Peyer's patch (tissue), 4 donors: Measurements from ENCODE around the gene GFER. TPM values are rescaled to one million over a fixed set of nuclear protein-coding genes. Genes with fewer than 3 reads are reported as not detected.
"Not testable (repeated sequence)": the region's sequence is repeated elsewhere in the genome, so short reads cannot be mapped to it uniquely, and the experiment has no call there.

ENCODE experiments used
- DNase-seq, 3 donors: peaks; one replicate each; pipeline ENCODE4 v3.0.0-alpha.2; 2017 to 2019
- H3K27ac ChIP-seq, 4 donors: fragments of 200-600 bp; sonication (generic); one replicate each; pipeline ENCODE4 v1.5.1; 2016 to 2019
- H3K27me3 ChIP-seq, 2 donors: fragments of 200-600 bp; sonication (generic); one replicate each; pipeline ENCODE4 v1.5.1; 2019
- H3K36me3 ChIP-seq, 3 donors: fragments of 200-600 bp; sonication (generic); one replicate each; pipeline ENCODE4 v1.5.1; 2016 to 2019
- H3K4me1 ChIP-seq, 4 donors: fragments of 200-600 bp; sonication (generic); one replicate each; pipeline ENCODE4 v1.5.1; 2016 to 2019
- H3K4me3 ChIP-seq, 4 donors: fragments of 200-600 bp; sonication (generic); 1 replicate in 3 of 4; 2 replicates in 1 of 4; pipeline ENCODE4 v1.5.1; 2016 to 2019; ENCODE audit warnings: mild to moderate bottlenecking in 1 of 4
- H3K9me3 ChIP-seq, 4 donors: fragments of 200-600 bp; sonication (generic); one replicate each; pipeline ENCODE4 v1.5.1; 2016 to 2019; ENCODE audit warnings: mild to moderate bottlenecking in 1 of 4
- CTCF ChIP-seq, 6 experiments: fragments of 450-650 bp in 4 of 6; fragments of 200-600 bp in 2 of 6; sonication (generic) in 1 of 6; IDR thresholded peaks; one replicate each; pipeline ENCODE4 v1.5.1; 2017 to 2019; ENCODE audit warnings: antibody characterized with exemption in 6 of 6, mild to moderate bottlenecking in 3 of 6, moderate library complexity in 1 of 6
- POLR2A ChIP-seq, 2 donors: fragments of 450-650 bp; IDR thresholded peaks; one replicate each; pipeline ENCODE4 v1.5.1; 2017; ENCODE audit warnings: antibody characterized with exemption in 2 of 2, mild to moderate bottlenecking in 2 of 2, moderate library complexity in 2 of 2
- total RNA-seq, 4 donors: library from RNA; depleted of rRNA; stranded (reverse); fragments of >200 nt; gene quantifications; one replicate each; pipeline ENCODE4 v1.1.0, GENCODE V29; 2016

The GFER gene
- total RNA-seq, 4 donors from 2014 or later, result 31.4 to 102 (median 83.1) TPM

- DNase-seq, result no peak
Observed at GRCh38 chr16:1950047-1950446, 33.9 kb upstream of the GFER start.

DNA sequence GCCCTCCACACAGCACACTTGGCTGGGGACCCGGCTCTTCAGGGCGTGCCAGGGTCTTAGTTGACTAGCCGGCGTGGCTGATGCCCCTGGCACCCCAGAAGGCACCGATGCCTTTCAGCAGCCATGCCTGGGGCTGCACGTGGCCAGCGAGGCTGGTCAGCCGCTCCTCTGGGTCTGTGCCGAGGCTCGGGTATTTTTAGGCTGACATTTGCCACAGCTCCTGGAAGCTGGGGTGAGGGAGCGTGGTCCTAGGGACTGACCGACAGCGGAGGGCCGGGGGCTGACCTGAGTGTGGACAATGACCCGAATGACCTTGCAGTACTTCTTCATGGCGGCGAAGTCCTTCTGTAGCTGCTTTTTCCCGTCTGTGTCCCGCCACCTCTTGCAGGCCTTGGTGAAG lies 33.4 kb upstream of the GFER start:
- no peaks in the 10 kb centered on the region for H3K27me3 ChIP-seq
- H3K36me3 ChIP-seq, result no peaks in the 10 kb centered on the region
- no peak overlapping the region for H3K4me3 ChIP-seq
- no peaks in the 10 kb centered on the region for H3K9me3 ChIP-seq
- no peaks in the 10 kb centered on the region for H3K4me1 ChIP-seq
- DNase-seq, result no peak
- TF ChIP-seq CTCF (IDR thresholded peaks at IDR 0.05), result no peak
- no peak for TF ChIP-seq POLR2A (IDR thresholded peaks at IDR 0.05)
- H3K27ac ChIP-seq, result no peak overlapping the region

More at GRCh38 chr16:1950047-1950446, 33.9 kb upstream of the GFER start:
- no peak overlapping the region for H3K27ac ChIP-seq
- TF ChIP-seq POLR2A (IDR thresholded peaks at IDR 0.05), result no peak
- no peak for TF ChIP-seq CTCF (IDR thresholded peaks at IDR 0.05)
- H3K4me3 ChIP-seq, result no peak overlapping the region
- no peaks in the 10 kb centered on the region for H3K27me3 ChIP-seq
- H3K4me1 ChIP-seq, result no peaks in the 10 kb centered on the region
- H3K9me3 ChIP-seq, result no peaks in the 10 kb centered on the region
- no peaks in the 10 kb centered on the region for H3K36me3 ChIP-seq

- H3K9me3 ChIP-seq, result no peaks in the 10 kb centered on the region
Observed at GRCh38 chr16:1953734-1954133, 30.3 kb upstream of the GFER start.

DNA sequence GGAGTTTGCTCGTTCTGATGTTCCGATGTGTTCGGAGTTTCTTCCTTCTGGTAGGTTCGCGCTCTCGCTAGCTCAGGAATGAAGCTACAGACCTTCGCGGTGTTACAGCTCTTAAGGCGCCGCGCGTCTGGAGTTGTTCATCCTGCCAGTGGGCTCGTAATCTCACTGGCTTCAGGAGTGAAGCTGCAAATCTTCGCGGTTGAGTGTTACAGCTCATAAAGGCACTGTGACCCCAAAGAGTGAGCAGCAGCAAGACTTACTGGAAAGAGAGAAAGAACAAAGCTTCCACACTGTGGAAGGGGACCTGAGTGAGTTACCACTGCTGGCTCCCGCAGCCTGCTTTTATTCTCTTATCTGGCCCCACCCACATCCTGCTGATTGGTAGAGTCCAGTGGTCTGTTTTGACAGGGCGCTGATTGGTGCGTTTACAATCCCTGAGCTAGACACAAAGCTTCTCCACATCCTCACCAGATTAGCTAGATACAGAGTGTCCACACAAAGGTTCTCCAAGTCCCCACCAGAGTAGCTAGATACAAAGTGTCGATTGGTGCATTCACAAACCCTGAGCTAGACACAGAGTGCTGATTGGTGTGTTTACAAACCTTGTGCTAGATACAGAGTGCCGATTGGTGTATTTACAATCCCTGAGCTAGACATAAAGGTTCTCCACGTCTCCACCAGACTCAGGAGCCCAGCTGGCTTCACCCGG lies 26.4 kb upstream of the GFER start:
- not testable (repeated sequence) for H3K27ac ChIP-seq, H3K27me3 ChIP-seq, H3K4me3 ChIP-seq, DNase-seq, H3K9me3 ChIP-seq
- Histone ChIP-seq H3K36me3 (peaks cover 0 to 19% (median 0%) of the 10 kb centered on the region in 3 donors), H3K4me1 (peaks cover 0 to 22% (median 16%) of the 10 kb centered on the region in 4 donors)

More at GRCh38 chr16:1953734-1954133, 30.3 kb upstream of the GFER start:
- Histone ChIP-seq H3K27me3 (no peaks in the 10 kb centered on the region), H3K27ac (no peak overlapping the region), H3K4me3 (no peak overlapping the region), H3K4me1 (peaks cover 0 to under 1% (median under 1%) of the 10 kb centered on the region in 4 donors), H3K36me3 (no peaks in the 10 kb centered on the region)
- no peak for TF ChIP-seq POLR2A (IDR thresholded peaks at IDR 0.05)
- TF ChIP-seq CTCF (IDR thresholded peaks at IDR 0.05), result no peak
- DNase-seq, result no peak

DNA sequence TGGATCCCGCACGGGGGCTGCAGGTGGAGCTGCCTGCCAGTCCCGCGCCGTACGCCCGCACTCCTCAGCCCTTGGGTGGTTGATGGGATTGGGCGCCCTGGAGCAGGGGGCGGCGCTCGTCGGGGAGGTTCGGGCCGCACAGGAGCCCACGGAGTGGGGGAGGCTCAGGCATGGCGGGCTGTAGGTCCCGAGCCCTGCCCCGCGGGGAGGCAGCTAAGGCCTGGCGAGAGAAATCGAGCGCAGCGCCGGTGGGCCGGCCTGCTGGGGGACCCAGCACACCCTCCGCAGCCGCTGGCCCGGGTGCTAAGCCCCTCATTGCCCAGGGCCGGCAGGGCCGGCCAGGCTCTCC lies 25.9 kb upstream of the GFER start:
- peaks cover 0 to 27% (median 18%) of the 10 kb centered on the region in 4 donors for H3K4me1 ChIP-seq
- H3K4me3 ChIP-seq, DNase-seq, H3K27me3 ChIP-seq, H3K27ac ChIP-seq, H3K9me3 ChIP-seq: not testable (repeated sequence)
- peaks cover 0 to 24% (median 0%) of the 10 kb centered on the region in 3 donors for H3K36me3 ChIP-seq

DNA sequence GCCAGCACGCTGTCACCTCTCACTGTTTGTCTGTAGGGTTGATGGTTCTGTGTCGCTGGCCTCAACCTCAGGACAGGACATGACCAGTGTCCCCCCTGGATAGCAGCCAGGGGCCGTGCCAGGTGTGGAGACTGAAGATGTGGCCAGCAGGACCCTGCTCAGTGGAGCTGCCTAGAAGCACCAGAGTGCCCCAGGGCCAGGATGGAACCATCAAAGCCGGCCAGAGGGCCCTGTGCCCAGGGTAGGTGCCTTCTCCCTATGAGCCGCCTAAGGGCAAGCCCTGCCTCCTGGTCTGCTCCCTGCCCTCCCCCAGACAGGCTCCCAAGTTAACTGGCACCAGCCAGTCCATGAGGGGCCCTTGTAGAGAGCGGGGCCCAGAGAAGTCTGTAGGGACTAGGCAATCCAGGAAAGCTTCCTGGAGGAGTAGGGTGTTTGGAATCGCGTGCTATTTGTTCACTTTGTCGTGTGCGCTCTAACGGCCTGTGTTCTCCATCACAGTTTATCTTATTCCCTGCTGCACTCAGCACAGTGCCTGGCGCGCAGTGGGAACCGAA lies 25.2 kb upstream of the GFER start:
- Histone ChIP-seq H3K4me3 (peak overlapping the region; percentile 79 to 86 (median 80)), H3K27ac (peak overlapping the region in 3 of 4 donors; percentile 20 to 89 (median 84))
- no peak for DNase-seq

More for the DNA sequence above, 25.2 kb upstream of the GFER start:
- Histone ChIP-seq H3K36me3 (peaks cover 0 to 25% (median 0%) of the 10 kb centered on the region in 3 donors), H3K9me3 (no peaks in the 10 kb centered on the region), H3K27me3 (no peaks in the 10 kb centered on the region), H3K4me1 (peaks cover 0 to 27% (median 19%) of the 10 kb centered on the region in 4 donors)
- TF ChIP-seq POLR2A (IDR thresholded peaks at IDR 0.05) (no peak), CTCF (IDR thresholded peaks at IDR 0.05) (no peak)
